Measurements from ENCODE around the gene MYO3B.

Gene MYO3B

DNA sequence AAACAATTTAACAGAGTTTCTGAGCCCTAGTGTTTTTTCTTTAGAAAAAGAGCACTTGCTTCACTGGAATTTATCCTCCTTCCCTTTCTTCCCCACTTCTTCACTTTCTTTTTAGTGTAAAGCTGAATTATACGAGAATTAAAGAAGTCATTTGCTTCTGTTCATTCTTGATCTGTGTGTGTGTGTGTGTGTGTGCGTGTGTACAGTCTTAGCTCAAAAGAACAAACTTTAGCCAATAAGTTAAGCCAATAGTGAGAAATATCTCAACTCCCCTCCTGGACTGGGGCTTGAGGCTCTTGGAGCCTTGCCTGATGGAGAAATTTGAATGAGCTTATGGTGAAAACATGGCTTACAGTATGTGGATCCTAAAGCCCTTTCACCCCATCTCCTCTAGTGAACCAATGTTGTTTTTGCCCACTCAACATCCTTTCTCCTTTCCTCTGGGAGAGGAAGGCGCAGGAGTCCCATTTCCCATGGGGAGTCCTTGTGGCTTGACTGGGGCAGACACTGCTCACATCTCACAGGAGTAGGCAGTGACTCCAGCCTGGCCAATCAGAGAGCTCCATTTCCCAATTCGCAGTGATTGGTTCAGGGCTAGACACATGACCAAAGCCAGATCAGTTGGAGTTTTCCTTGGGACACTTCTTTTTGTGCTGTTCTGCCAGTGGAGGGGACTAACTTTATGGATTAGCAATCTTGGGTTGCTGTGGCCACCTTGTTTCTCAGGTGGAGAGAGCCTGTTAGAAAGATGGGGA lies 16.3 kb upstream of the MYO3B start:
- DNase-seq, result no peak

DNA sequence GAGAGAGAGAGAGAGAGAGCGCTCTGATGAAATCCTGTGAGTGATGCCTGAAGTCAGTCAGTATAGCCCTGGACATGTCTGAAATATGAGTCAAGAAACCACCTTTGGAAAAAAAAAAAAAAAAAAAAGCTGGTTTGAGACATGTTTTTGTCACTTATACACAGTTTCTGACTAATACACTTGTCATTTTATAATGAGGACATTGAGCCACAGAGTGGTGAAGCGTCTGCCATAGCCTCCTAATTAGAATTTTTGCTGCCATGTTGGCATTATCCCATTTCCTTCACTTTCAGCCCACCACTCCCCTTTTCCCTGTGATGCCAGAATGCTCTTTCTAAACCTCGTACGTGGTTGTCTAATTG lies 15.7 kb upstream of the MYO3B start:
- no peak for DNase-seq

DNA sequence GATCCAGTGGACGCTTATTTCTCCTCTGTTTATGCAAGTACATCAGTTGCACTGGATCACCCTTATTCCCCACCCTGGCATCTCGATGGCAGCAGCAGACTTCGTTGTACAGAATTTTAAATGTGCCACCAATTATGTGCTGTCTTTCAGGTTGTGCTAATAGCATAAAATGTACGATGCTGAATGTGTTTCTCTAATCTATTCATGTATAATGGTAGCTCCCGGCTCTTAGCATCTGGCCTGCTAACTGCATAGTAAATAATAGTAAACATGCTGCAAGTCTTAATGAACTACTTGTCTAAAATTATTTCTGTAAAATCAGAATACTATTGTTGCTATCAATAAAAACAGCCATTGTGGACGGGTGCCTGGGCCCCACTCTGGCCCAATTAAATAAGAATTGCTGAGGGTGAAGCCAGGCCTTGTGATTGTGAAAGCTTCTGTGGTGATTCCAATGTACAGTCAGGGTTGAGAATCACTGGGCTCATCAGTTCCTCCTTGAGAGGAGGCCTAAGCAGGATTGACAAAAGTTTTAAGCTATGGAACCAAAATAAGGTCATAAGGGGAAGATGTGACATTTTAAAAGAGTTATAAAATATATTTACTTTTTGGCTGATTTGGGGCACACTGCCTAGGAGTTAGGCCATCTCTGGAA lies 14.4 kb upstream of the MYO3B start:
- no peak for DNase-seq

DNA sequence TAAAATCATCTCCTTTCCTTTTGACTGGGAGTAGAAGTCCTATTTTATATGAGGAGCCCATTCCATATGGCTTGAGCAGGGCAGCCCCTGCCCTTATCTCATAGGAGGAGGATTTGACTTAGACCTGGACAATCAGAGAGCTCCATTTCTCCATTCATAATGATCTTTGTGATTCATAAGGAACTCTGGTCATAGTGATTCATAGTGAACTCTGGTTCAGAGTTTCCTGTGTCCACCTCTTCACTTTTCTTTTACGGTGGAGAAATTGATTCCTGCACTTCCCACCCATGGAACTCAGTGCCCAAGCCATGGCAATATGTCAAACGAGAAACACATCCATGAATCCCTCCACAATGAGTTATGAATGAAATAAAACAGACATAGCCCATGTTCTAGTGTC lies 12.8 kb upstream of the MYO3B start:
- DNase-seq, result no peak

DNA sequence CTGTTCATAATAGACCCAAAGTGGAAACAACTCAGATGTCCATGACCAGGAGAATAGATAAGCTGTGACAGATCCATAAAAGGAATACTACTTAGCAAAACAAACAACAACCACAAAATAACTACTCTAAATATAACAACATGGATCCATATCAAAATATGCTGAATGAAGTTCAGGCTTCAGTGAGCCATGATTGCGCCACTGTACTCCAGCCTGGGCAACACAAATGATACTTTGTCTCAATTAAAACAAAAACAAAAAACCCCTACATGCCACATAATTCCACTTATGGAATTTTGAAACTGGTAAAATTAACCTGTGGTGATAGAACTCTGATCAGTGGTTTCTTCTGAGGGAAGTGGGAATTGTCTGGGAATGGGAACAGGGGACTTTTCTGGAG lies 11.2 kb upstream of the MYO3B start:
- DNase-seq, result no peak

DNA sequence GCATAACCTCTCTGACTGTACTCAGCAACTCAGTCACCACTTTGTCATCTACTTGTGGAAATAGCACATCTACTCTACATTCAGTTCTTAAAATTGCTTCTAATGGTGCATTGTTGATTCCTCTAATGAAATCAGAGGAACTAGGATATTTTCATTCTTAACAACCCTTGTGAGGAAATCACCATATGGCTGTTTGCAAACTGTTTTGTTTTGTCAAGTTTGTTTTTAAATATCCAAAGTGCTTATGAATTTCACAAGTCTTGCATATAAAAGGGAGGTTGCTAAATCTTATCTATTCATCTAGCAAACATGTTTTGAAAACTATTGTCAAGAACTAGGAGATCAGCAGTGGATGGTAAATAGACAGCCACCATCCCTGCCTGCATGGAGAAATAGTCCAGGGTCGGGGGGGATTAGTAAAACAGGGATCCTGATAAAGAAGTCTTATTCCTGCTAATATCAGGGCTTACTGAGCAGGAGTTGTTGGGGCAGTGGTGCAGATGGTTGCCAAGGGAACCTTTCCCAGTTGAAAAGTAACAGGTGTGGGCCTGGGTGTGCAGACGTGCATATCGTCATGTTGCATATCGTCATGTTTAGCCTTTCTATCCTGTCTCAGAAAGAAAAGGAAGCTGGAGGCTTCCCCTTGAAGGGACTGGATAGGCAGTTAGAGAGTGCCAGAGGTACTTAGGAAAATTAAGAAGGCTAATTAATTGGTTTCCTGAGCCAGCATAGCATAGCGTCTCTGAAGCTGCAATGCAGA lies 7.5 kb upstream of the MYO3B start:
- peak; percentile 38 for DNase-seq

DNA sequence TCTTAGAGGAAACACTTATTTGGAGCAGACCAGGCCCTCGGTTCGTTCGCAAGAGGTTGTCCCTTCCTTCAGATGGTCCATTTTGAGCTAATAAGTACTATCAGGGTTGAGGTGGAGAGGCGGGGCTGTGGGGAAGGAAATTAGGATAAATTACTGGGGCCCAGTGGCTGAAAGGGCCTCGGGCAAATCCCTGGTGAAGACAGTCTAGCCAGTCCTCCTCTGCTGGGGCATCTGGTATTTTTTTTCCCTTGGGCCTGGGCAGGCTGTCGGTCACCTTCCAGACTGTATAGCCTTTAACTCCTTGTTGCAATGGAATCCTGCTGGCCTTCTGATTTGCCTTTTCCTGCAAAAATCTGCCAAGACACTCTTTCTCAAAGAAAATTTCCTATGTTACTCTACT lies 1.7 kb upstream of the MYO3B start:
- no peak for DNase-seq

DNA sequence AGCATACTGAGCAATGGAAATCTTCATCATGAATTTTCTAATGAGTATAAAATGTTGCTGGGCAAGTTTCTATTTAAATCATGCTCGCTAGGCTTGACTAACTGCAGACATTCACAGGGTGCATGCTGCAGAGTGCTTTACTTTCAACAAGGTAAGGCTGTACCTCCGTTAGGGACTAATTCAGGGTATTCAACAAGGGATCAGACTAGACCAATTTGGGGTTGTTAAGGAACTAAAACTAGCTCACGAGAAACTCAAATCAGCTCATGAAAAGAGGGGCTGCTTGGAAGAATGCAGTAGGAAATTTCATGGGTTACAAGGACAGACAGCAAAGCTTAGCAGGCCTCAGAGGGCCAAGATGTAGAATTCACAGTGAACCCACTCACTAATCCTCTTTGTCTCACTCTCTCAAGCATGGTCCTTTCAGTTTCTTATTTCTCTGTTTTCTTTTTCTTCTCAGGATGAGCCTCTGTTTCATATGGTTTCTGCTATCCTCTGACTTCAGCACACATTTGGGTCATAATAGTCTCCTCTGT lies 2.2 kb downstream of the MYO3B start:
- no peak for DNase-seq

DNA sequence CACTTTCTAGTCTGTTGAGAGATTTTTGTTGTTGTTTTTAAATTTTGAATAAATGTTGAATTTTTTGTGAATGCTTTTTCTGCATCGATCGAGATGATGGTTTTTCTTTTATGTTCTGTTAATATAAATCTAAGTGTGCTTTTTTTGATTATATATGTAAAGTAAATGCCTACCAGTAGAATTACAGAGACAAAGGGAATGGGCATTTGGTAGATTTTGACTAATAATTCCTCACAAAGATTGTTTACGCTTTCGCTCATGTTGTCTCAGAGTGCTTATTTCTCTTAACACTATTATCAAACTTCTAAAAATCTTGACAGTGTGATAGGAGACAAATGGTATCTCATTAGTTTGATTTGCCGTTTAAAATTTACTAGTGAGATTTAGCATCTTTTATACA lies 3.7 kb downstream of the MYO3B start:
- DNase-seq, result no peak

DNA sequence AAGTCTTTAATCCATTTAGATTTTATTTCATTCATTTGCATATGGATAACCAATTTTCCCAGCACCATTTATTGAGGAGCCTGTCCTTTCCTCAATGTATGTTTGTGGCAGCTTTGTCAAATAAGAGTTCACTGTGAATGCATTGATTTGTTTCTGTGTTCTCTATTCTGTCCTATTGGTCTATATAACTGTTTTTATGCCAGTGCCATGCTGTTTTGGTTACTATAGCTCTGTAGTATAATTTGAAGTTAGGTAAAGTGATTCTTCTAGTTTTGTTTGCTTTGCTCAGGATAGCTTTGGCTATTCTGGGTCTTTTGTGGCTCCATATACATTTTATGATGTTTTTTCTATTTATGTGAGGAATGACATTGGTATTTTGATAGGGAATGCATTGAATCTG lies 7.4 kb downstream of the MYO3B start:
- no peak for DNase-seq

DNA sequence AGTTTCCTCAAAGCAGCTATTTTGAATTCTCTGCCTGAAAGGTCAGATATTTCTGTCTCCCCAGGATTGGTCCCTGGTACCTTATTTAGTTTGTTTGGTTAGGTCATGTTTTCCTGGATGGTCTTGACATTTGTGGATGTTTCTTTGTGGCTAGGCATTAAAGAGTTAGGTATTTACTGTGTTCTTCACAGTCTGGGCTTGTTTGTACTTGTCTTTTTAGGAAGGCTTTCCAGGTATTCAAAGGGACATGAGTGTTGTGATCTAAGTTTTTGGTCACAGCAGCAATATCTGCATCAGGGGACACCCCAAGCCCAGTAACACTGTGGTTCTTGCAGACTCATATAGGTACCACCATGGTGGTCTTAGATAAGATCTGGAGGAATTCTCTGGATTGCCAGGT lies 11.8 kb downstream of the MYO3B start:
- no peak for DNase-seq

DNA sequence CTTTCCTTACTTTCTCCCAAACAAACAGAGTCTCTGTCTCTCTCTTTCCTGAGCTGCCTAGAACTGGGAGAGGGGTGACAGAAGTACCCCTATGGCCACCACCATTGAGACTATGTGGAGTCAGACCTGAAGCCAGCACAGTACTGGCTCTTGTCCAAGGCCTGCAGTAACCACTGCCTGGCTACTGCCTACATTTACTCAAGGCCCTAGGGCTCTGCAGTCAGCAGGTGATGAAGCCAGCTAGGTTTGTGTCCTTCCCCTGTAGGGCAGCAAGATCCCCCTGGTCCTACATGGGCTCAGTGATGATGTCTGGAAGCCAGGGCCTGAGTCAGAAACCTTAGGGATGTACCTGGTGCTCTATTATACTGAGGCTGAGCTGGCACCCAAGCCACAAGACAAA lies 12.2 kb downstream of the MYO3B start:
- no peak for DNase-seq

DNA sequence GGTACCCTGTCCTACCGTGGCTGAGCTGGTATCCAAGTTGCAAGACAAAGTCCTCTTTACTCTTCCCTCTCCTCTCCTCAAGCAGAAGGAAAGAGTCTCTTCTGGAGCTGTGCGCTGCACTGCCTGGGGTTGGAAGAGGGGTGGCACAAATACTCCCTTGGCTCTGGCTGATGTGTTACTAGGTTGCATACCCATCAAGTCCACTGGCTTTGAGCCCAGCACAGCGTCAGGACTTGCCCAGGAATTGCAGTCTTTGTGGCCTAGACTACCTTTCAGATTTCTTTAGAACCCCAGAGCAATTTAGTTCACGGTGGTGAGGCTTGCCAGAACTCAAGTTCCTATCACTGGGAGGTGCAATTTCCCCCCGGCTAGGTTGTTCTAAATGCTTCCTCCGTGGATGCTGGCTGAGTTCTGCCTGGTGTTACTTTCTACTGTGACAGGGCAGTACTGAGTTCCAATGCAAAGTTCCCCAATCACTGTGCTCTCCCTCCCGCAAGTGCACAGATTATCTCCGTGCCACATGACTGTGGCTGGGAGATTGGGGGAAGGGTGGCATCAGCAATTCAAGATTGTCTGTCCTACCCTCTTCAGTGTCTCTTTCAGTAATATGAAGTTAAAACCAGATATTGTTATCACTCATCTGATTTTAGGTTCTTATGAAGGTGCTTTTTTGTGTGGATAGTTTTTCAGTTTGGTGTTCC lies 13.4 kb downstream of the MYO3B start:
- no peak for DNase-seq

DNA sequence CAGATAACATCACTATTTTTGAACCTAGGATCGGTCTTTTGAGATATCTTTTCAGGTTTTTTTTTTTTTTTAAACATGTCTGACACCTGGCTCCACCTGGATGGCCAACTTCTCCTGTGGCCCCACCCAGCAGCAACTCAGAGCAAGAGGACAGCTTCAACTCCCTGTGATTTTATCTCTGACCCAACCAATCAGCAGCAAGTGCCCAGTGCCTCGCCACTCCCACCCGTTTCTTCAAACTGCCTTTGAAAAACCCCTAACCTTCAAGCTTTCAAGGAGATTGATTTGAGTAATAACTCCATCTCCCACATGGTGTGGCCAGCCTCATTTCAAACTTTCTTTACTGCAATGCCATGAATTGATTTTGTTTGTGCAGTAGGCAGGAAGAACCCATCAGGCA lies 19.0 kb downstream of the MYO3B start:
- DNase-seq, result no peak

DNA sequence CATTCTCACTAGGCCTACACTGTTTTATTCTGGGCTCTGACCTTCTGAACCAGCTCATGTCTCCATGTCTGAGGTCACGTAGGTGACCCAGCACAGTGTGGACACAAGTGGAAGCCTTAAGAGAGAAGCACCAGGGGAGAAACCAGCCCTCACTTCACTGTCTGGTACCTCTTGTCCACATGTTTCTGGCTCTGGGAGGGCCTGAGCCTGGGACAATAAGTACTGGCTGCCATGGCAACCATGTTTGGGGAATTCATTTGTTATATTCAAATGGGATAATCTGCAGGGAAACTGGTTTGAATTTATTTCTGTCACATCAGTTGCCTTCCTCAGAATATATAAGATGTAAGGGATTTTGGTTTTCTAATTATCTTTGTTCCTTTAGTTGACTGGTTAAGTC lies 23.3 kb downstream of the MYO3B start:
- DNase-seq, result peak; percentile 44

DNA sequence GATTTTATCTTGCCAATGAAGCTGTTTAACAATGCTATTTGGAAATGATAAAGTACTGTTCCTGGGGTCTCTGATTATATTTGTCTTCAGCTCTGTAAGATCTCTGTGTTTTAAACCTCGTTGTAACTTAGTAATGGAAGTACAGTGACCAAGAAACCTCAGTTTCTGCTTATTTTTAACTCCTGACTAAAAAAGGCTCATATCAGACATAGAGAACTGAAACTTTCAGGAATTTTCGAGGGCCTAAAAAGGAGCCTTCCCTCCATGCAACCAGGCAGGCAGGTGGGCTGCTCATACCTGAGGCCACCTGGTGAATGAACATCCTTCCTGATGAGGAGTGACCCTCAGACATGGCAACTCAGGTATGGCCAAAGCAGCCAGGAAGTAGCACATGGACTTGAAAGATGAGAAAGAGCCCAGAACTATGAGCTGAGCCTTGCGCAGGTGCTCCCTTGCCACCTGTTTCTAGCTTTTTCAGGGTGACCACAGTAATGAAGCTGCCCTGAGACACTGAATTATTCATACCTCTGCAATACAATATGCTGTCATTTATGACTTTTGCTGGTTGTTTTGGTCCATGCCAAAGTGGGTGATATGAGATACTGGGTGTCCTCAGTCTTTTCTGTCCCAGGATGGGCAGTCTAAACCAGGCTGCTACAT lies 23.9 kb downstream of the MYO3B start:
- DNase-seq, result no peak

DNA sequence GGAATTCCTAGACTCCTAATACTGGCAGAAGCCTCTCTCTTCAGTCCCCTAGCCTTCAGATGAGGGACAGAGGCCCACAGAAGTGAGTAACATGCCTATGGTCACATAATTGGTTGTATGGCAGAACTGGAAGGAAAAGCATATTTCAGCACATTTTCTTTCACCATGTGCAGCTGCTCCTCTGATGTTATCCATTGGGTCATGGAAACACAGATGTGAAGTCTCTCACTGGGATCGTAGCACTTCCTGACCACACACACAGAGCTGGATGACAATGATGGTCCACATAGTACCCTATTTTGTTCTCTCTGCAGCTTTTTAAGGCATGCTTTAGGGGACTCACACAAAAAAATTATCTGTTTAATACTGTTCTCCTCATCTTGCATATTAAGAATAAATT lies 24.5 kb downstream of the MYO3B start:
- DNase-seq, result no peak

DNA sequence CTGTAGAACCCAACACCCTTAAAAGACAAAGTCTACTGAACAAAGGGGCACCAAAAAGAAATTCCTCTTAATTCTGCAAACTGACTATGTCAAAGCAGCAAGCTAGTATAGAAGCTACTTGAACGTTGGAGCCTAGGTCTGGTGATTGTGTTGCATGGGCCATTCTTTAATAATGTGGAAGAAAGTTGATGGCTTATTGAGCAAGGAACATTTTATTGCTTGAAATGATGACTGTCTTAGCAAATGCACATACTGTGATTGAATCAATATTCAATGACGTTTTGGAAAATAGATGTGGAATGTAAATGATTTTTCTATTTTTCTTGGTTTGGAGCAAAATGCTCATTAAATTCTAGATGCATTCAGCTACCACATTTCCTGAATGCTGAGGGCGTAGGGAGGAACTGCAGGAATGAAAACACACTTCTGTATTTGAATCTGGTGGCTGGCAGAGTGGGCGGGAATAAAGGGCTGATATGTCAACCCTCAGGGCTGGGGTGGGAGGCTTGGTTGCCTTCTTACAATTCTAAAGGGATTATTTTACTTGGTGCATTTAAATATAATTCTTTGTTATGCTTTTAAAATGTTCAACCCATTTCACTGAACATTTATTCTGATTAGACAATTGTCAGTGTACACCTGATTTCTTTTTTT lies 26.5 kb downstream of the MYO3B start:
- DNase-seq, result no peak

DNA sequence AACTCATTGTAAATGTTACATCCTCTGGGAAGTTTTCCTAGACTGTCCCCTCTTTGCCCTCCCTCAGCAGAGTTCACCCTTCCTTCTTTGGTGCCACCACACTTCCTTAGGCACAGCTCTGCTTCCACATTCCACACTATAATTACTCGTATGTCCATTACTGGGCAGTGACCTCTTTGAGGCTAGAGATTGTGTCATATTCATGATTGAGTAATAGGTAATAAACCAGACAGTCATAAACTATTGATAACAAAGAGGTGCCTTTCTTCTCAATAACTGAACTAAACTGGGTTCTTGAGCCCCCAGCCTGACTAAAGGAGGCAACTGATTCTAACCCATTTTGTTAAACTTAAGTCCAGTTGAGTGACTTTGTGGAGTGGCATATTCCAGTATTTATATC lies 28.3 kb downstream of the MYO3B start:
- no peak for DNase-seq

DNA sequence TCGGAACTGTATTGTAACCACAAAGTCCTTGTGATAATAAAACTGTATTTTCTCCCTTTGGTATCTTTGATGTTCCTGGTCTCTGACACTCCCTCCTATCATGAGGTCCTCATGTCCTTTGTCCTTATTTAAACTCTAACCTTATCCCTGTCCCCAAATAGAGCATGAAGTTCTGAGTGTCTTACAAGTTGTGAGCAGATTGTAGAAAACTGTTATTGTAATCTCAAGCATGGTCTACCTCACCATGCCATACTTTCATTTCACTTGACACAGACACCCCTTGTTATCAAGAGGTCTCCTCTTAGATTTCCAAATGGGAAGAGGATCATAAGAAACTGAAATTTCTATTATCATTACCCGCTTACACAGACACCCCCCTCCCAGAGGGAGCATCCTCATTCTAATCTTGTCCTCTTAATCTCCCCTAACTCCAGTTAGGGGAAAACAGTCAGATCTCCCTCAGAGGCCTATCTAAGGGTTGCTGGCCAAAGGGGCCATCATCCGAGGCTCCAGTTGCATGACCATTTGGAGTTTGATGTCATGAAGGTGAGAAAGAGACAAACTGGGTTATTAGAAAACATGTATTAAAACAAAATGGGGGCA lies 29.0 kb downstream of the MYO3B start:
- no peak for DNase-seq

DNA sequence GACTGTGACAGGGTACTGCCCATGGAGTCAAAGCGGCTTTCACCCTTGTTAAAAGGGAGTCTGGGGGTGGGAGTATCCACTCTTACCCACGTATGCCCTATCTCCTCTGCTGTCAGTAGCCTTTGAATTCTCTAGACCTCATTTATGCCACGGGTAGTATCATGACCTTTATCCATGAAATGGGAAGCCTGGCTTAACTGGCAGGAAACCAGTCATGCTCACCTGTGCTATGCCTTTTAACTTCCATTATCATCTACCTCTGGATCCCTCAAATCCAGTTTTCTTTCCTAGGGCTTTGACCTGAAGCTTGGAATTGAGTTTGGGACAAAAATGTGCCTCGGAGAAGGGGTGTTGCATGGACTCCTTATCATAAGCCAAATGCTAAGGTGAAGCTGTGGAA lies 30.0 kb downstream of the MYO3B start:
- DNase-seq, result peak; percentile 15

DNA sequence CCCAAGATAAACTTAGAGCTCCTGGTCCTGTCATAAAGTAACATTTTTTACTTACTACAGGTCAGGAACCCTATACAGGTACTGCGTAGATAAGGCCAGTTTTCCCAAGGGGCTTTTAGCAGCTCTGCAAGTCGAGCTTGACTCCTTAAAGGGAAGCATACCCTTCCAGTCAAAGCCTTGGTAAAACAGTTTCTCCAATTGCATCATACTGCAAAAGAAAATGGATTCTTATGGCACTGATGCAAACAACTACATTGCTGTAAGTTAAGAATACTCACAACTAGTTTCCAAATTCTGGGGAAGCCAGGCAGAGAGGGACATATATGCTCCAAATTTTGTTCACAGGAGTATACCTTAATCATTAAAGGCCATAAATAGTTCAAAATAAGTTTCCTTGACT lies 31.0 kb downstream of the MYO3B start:
- DNase-seq, result no peak

Data from DMS53 (cell line).